Activated CD4-positive, alpha-beta T cell treated with anti-CD3 and anti-CD28 coated beads, Interleukin-2, amount 50 U/mL, for 48 hours (primary cell): Measurements from ENCODE around the gene KBTBD2.
"Not testable (repeated sequence)": the region's sequence is repeated elsewhere in the genome, so short reads cannot be mapped to it uniquely, and the experiment has no call there.

Experiments used
- DNase-seq, 2 experiments: peaks; one replicate each; pipeline ENCODE4 v3.0.0-alpha.2; 2020

Gene KBTBD2

DNA sequence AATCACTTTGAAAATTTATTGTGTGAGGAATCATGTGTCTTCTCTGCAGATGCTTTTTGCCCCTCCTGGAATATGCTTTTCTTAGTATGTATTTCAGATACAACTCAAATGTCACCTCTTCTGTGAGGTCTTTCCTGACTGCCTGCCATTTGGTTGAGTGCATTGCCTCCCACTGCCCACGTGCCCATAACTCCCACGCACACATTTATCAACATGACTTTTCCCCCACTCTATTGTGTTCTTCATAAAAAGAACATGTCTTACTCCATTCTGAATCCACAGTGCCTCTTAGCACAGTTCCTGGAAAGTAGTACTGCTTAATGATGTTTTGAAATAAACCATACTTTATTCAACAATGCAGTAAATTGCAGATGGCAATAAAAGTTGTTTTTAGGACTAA is 42.9 kb downstream of the KBTBD2 start:
- not testable (repeated sequence) for DNase-seq

DNA sequence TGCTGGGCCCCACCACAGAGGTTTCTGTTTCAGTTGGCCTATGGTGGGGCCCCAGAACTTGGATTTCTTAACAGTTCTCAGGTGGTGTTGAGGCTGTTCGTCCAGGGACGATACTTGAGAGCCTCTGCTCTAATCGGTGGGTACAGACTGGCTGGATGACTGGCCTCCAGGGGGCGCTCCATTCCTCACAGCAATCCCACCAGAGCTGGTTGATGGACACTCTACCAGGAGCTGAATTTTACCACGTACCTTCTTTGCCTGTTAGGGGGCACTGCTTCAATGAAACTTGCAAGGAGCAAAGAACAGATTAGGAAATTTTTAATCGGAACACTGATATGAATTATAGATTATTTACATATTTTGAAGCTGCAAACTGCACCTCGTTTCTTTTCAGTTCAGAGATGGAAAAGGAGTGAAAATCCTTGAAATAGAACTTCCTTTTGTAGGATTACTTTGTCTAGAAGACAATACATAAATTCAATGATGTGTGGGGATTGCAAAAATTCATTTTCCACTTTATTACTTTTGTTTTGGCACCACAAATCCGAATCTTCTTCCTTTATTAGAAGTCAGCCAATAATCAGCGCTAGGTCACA is 44.8 kb downstream of the KBTBD2 start:
- peak; percentile 93 to 95 for DNase-seq

DNA sequence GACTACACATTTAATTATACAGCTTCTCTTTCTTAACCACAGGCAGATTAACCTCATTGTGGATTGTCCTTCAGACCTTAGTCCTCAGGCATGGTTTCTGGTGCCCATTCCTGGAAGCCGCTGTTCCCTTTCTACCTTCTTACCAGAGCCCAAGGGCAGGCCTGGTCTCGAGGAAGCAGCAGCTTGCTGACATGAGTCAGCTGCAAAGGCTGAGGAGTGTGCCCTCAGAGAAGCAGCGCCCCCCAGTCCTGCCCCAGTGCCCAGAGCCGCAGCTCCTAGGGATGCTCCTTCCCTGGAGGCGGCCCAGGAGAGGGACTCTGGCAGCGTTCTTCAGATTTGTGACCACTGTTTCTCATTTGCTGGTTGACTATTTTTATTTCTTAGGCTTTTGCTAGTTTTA is 46.8 kb downstream of the KBTBD2 start:
- DNase-seq, result not testable (repeated sequence)

DNA sequence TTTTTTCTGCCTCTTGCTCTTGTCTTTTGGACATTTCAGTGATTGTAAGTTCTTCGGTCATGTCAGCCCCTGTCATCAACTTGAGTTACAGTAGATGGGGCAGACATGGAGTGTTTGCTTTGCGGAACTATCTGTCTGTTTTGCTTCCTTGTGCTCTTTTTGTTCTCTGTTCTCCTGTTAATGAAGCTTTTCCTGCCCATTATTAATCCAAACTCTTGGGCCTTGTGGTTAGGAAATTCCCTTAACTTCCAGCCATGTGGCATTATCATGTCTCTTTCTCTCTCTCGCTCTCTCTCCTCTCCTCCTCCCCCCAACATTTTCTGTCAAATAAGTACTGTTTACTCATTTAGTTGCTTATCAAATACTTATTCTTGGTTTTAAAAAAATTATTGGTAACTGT is 47.8 kb downstream of the KBTBD2 start:
- DNase-seq, result not testable (repeated sequence)

DNA sequence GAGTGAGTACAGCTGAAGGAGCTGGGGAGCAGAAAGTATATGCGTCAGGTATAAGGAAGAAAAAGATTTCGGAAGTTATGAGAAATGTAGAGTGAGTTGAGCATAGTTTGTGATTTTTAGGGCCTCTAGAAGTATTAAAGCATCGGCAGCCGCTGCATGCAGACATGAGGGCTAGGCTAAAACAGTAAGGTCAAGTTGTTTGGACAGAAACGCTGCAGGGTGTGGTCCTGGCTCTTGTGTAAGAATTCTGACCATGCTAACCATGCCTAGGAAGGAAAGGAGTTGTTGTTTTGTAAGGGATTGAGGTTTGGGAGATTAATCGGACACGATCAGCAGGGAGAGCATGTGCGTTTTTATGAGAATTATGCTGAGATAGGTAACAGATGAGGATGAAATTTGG is 51.7 kb downstream of the KBTBD2 start:
- not testable (repeated sequence) for DNase-seq

DNA sequence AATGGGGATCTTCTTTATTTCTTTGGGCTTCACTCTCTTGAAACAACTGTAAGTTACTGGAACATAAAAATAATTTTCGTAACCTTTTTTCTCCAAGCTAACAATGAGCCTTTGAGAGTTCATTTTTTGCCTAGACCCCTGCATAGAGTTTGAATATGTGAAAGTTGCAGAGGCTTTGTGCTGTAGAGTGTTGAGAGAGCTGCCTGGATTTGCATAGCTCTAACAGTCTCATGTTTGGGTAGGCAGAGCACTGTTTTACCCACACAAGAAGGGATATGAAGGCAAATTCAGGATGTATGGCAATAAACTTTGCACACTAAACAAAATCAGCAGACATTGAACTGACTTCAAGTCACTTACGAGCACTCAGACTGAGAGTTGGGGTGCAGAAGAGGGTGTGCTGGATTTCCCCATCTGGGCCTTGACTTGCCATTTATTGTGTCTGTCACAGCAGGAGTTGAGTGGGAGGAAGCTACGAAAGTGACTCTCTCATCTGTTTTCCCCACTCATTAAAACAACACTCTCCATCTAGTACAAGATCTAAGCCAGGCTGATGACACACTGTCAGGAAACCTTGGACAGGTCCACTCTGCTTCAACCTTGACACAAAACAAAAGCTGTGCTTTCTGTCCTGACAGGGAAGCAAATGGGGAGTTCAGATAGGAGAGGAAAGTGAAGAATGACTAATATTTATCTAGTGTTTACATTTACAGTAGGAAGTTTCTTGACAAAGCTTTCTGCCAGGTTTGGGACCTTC is 62.4 kb downstream of the KBTBD2 start:
- peak in 1 of 2 experiments; percentile 18 for DNase-seq
